H9 (cell line): ENCODE measurements around the gene MYO5C. TPM values are rescaled to one million over a fixed set of nuclear protein-coding genes. Genes with fewer than 3 reads are reported as not detected.

Experiments used
- DNase-seq: peaks from one replicate; pipeline ENCODE4 v3.0.0-alpha.2; 2017
- H2AFZ ChIP-seq: one replicate; pipeline ENCODE4 v1.6.1; 2013; ENCODE audit warnings: mild to moderate bottlenecking, low read length, control low read depth, moderate library complexity
- H2AK5ac ChIP-seq: 2 replicates; pipeline ENCODE4 v1.6.1; 2013; ENCODE audit warnings: low read length, control low read depth, mixed read lengths; ENCODE audit not compliant: insufficient read length
- H2BK120ac ChIP-seq: one replicate; pipeline ENCODE4 v1.6.1; 2013; ENCODE audit warnings: low read depth, mild to moderate bottlenecking, low read length, control low read depth, inconsistent platforms; ENCODE audit not compliant: poor library complexity, severe bottlenecking
- H2BK12ac ChIP-seq: 2 replicates; pipeline ENCODE4 v1.6.1; 2013; ENCODE audit warnings: low read length, control low read depth, mixed read lengths, low read depth; ENCODE audit not compliant: insufficient read length
- H2BK15ac ChIP-seq: 2 replicates; pipeline ENCODE4 v1.6.1; 2013; ENCODE audit warnings: low read depth, low read length, control low read depth
- H2BK20ac ChIP-seq: one replicate; pipeline ENCODE4 v1.6.1; 2013; ENCODE audit warnings: low read depth, mild to moderate bottlenecking, low read length, control low read depth, inconsistent platforms; ENCODE audit not compliant: poor library complexity, severe bottlenecking
- H2BK5ac ChIP-seq: 2 replicates; pipeline ENCODE4 v1.6.1; 2013; ENCODE audit warnings: low read length, control low read depth, mixed read lengths; ENCODE audit not compliant: insufficient read length
- H3K14ac ChIP-seq: 2 replicates; pipeline ENCODE4 v1.6.1; 2013; ENCODE audit warnings: low read length, control low read depth; ENCODE audit not compliant: insufficient read depth
- H3K18ac ChIP-seq: 2 replicates; pipeline ENCODE4 v1.6.1; 2013; ENCODE audit warnings: low read depth, mild to moderate bottlenecking, mixed read lengths, low read length, control low read depth; ENCODE audit not compliant: insufficient read length
- H3K23ac ChIP-seq: 2 replicates; pipeline ENCODE4 v1.6.1; 2013; ENCODE audit warnings: low read length, control low read depth, mixed read lengths, low read depth; ENCODE audit not compliant: insufficient read length
- H3K23me2 ChIP-seq: 2 replicates; pipeline ENCODE4 v1.6.1; 2013; ENCODE audit warnings: low read depth, mild to moderate bottlenecking, mixed read lengths, low read length, control low read depth; ENCODE audit not compliant: insufficient read length, poor library complexity, severe bottlenecking
- H3K27ac ChIP-seq: 2 replicates; pipeline ENCODE4 v1.5.1; 2013; ENCODE audit warnings: low read length, control low read depth, mixed read lengths, low read depth; ENCODE audit not compliant: insufficient read length
- H3K27me3 ChIP-seq: 2 replicates; pipeline ENCODE4 v1.6.1; 2013; ENCODE audit warnings: low read length, control low read depth, inconsistent platforms; ENCODE audit not compliant: insufficient read depth
- H3K4ac ChIP-seq: 2 replicates; pipeline ENCODE4 v1.6.1; 2013; ENCODE audit warnings: low read depth, mild to moderate bottlenecking, control low read depth, inconsistent platforms, low read length, moderate library complexity
- H3K4me1 ChIP-seq: 2 replicates; pipeline ENCODE4 v1.6.1; 2013; ENCODE audit warnings: low read length, control low read depth, inconsistent platforms; ENCODE audit not compliant: insufficient read depth
- H3K4me2 ChIP-seq: 2 replicates; pipeline ENCODE4 v1.6.1; 2013; ENCODE audit warnings: low read length, control low read depth, mixed read lengths; ENCODE audit not compliant: insufficient read length, insufficient read depth
- H3K56ac ChIP-seq: 2 replicates; pipeline ENCODE4 v1.6.1; 2013; ENCODE audit warnings: low read depth, mild to moderate bottlenecking, mixed read lengths, low read length, control low read depth; ENCODE audit not compliant: insufficient read length
- H3K79me1 ChIP-seq: 2 replicates; pipeline ENCODE4 v1.6.1; 2013; ENCODE audit warnings: low read depth, mild to moderate bottlenecking, moderate library complexity, low read length, control low read depth, inconsistent platforms; ENCODE audit not compliant: insufficient read depth, poor library complexity, severe bottlenecking
- H3K79me2 ChIP-seq: 2 replicates; pipeline ENCODE4 v1.6.1; 2013; ENCODE audit warnings: low read length, control low read depth, inconsistent platforms; ENCODE audit not compliant: insufficient read depth
- H3K9ac ChIP-seq: 2 replicates; pipeline ENCODE4 v1.6.1; 2013; ENCODE audit warnings: low read length, control low read depth, mixed read lengths; ENCODE audit not compliant: insufficient read length; ENCODE audit errors: extremely low read depth
- H3K9me3 ChIP-seq: one replicate; pipeline ENCODE4 v1.6.1; 2013; ENCODE audit warnings: low read depth, low read length, inconsistent platforms; ENCODE audit not compliant: control insufficient read depth
- H3T11ph ChIP-seq: one replicate; pipeline ENCODE4 v1.6.1; 2013; ENCODE audit warnings: mild to moderate bottlenecking, low read length, control low read depth, inconsistent platforms
- H4K20me1 ChIP-seq: one replicate; pipeline ENCODE4 v1.6.1; 2013; ENCODE audit not compliant: control insufficient read depth, insufficient read length, insufficient read depth
- H4K5ac ChIP-seq: 2 replicates; pipeline ENCODE4 v1.6.1; 2013; ENCODE audit warnings: low read depth, mild to moderate bottlenecking, mixed read lengths, low read length, control low read depth; ENCODE audit not compliant: insufficient read length
- H4K8ac ChIP-seq: replicated peaks from 2 replicates; pipeline ENCODE4 v1.6.1; 2013; ENCODE audit warnings: low read length, control low read depth, mixed read lengths, low read depth; ENCODE audit not compliant: insufficient read length
- H4K91ac ChIP-seq: 2 replicates; pipeline ENCODE4 v1.6.1; 2013; ENCODE audit warnings: low read depth, mild to moderate bottlenecking, moderate library complexity, mixed read lengths, low read length, control low read depth; ENCODE audit not compliant: insufficient read length
- H3K27ac Mint-ChIP-seq, 3 experiments: 2 replicates in 2 of 3; 3 replicates in 1 of 3; pipeline ENCODE4 v1.8.0; 2020 to 2021; ENCODE audit warnings: mixed read lengths in 3 of 3, mild to moderate bottlenecking in 1 of 3, moderate library complexity in 1 of 3
- H3K27me3 Mint-ChIP-seq: 2 replicates; pipeline ENCODE4 v1.8.0; 2021; ENCODE audit warnings: low read depth, mild to moderate bottlenecking, moderate library complexity, mixed read lengths
- H3K36me3 Mint-ChIP-seq, 3 experiments: 2 replicates in 2 of 3; 3 replicates in 1 of 3; pipeline ENCODE4 v1.8.0; 2020 to 2021; ENCODE audit warnings: low read depth in 3 of 3, mixed read lengths in 3 of 3; ENCODE audit not compliant: insufficient read depth in 1 of 3
- H3K4me1 Mint-ChIP-seq, 2 experiments: 2 replicates each; pipeline ENCODE4 v1.8.0; 2020; ENCODE audit warnings: mixed read lengths in 2 of 2
- H3K4me3 Mint-ChIP-seq, 2 experiments: 2 replicates in 1 of 2; 3 replicates in 1 of 2; pipeline ENCODE4 v1.8.0; 2020 to 2021; ENCODE audit warnings: mild to moderate bottlenecking in 2 of 2, mixed read lengths in 2 of 2, moderate library complexity in 1 of 2
- H3K9me3 Mint-ChIP-seq, 2 experiments: 2 replicates in 1 of 2; 3 replicates in 1 of 2; pipeline ENCODE4 v1.8.0; 2020; ENCODE audit warnings: mild to moderate bottlenecking in 2 of 2, mixed read lengths in 2 of 2, moderate library complexity in 1 of 2
- WGBS: extraction: QIAGEN DNeasy Blood & Tissue Kit; methylation state at CpG from one replicate; pipeline ENCODE4 v1.1.7; 2013; ENCODE audit warnings: missing lambda C conversion rate, low lambda C conversion rate, mixed read lengths; ENCODE audit not compliant: insufficient read length; ENCODE audit errors: extremely low coverage; 5-methylcytosine and 5-hydroxymethylcytosine counted together
- total RNA-seq: library from RNA; stranded (reverse); gene quantifications from 2 replicates; pipeline ENCODE4 v1.2.1, GENCODE V29; 2021
- TF ChIP-seq, protein P1 (sequence below): fragments of 200-600 bp; sonication (generic); conservative IDR thresholded peaks from 3 replicates; pipeline ENCODE4 v1.8.0; 2021; ENCODE audit warnings: antibody characterized with exemption, mild to moderate bottlenecking

The MYO5C gene
- total RNA-seq, 1 experiment from 2014 or later = 22.2 TPM

- H2AK5ac ChIP-seq = no peak overlapping the region
- H3K27me3 ChIP-seq = no peaks in the 10 kb centered on the region
- H3K4ac ChIP-seq = no peak overlapping the region
- TF ChIP-seq, protein P1, sequence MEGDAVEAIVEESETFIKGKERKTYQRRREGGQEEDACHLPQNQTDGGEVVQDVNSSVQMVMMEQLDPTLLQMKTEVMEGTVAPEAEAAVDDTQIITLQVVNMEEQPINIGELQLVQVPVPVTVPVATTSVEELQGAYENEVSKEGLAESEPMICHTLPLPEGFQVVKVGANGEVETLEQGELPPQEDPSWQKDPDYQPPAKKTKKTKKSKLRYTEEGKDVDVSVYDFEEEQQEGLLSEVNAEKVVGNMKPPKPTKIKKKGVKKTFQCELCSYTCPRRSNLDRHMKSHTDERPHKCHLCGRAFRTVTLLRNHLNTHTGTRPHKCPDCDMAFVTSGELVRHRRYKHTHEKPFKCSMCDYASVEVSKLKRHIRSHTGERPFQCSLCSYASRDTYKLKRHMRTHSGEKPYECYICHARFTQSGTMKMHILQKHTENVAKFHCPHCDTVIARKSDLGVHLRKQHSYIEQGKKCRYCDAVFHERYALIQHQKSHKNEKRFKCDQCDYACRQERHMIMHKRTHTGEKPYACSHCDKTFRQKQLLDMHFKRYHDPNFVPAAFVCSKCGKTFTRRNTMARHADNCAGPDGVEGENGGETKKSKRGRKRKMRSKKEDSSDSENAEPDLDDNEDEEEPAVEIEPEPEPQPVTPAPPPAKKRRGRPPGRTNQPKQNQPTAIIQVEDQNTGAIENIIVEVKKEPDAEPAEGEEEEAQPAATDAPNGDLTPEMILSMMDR = no peak
- H3K79me1 ChIP-seq = no peaks in the 10 kb centered on the region
- H3K18ac ChIP-seq = no peak overlapping the region
- H2BK20ac ChIP-seq = no peak overlapping the region
- H2BK12ac ChIP-seq = no peak overlapping the region
- Mint-ChIP-seq H3K27ac (no peak overlapping the region), H3K9me3 (no peaks in the 10 kb centered on the region), H3K36me3 (peaks cover 5 to 59% (median 31%) of the 10 kb centered on the region in 3 experiments; a peak in 6 of 7 replicates), H3K4me3 (no peak overlapping the region), H3K4me1 (peaks cover under 1% of the 10 kb centered on the region in 2 experiments), H3K27me3 (no peaks in the 10 kb centered on the region)
- H3K56ac ChIP-seq = no peak overlapping the region
- H4K91ac ChIP-seq = no peak overlapping the region
- no peaks in the 10 kb centered on the region for H3K4me1 ChIP-seq
- no peak overlapping the region for H3K27ac ChIP-seq
- H2AFZ ChIP-seq = no peak overlapping the region
- no peak overlapping the region for H3K9ac ChIP-seq
- no peaks in the 10 kb centered on the region for H3K9me3 ChIP-seq
- H3K23ac ChIP-seq = no peak overlapping the region
- H4K8ac ChIP-seq = no peak overlapping the region
- H2BK15ac ChIP-seq = no peak overlapping the region
- no peak overlapping the region for H3K4me2 ChIP-seq
- no peak overlapping the region for H2BK5ac ChIP-seq
- no peak overlapping the region for H3T11ph ChIP-seq
- no peak overlapping the region for H3K14ac ChIP-seq
- no peaks in the 10 kb centered on the region for H3K79me2 ChIP-seq
- no peaks in the 10 kb centered on the region for H4K20me1 ChIP-seq
- no peaks in the 10 kb centered on the region for H3K23me2 ChIP-seq
- no peak for DNase-seq
- H2BK120ac ChIP-seq = no peak overlapping the region
- WGBS = no CpG with 5 or more reads among the region's 3 CpGs
- no peak overlapping the region for H4K5ac ChIP-seq
Observed at GRCh38 chr15:52213206-52213605, 82.4 kb downstream of the MYO5C start.
